ENCODE results near the gene SPCS2.
"Not testable (repeated sequence)": the region's sequence is repeated elsewhere in the genome, so short reads cannot be mapped to it uniquely, and the experiment has no call there.

SPCS2 gene

DNA sequence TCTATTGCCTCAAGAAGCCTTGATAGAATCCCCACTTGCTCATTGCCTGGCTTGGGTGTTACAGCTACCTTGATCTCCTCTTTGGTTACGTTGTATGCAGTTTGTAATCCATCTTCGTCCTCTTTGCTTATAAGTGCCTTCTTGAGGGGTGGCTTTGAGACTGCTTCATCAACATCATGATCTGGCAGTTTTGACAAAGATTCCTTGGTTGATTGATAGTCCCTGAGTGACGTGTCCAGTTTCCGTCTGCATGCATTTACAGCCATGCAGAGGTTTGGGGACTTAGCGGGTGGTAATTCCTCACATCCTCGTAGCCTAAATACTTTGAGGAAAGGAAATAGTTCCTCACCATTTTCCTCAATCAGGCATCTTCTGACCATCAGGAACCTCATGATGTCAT, 62.8 kb downstream of the SPCS2 start:
- Histone ChIP-seq H3K79me2 (no peaks in the 10 kb centered on the region), H3K27ac (peak overlapping the region; percentile 70), H3K9me3 (ENCODE audit: control insufficient read depth, low read length) (no peaks in the 10 kb centered on the region), H2AFZ (no peak overlapping the region), H3K9ac (no peak overlapping the region), H3K27me3 (ENCODE audit: control insufficient read depth, insufficient read depth, low read length) (no peaks in the 10 kb centered on the region), H3K4me1 (peaks cover 29% of the 10 kb centered on the region), H3K36me3 (ENCODE audit: control insufficient read depth, insufficient read depth, low read length) (no peaks in the 10 kb centered on the region), H3K4me3 (ENCODE audit: low read depth, low read length) (no peak overlapping the region), H3K4me2 (ENCODE audit: low read length) (no peak overlapping the region)
- TF ChIP-seq, protein P1, sequence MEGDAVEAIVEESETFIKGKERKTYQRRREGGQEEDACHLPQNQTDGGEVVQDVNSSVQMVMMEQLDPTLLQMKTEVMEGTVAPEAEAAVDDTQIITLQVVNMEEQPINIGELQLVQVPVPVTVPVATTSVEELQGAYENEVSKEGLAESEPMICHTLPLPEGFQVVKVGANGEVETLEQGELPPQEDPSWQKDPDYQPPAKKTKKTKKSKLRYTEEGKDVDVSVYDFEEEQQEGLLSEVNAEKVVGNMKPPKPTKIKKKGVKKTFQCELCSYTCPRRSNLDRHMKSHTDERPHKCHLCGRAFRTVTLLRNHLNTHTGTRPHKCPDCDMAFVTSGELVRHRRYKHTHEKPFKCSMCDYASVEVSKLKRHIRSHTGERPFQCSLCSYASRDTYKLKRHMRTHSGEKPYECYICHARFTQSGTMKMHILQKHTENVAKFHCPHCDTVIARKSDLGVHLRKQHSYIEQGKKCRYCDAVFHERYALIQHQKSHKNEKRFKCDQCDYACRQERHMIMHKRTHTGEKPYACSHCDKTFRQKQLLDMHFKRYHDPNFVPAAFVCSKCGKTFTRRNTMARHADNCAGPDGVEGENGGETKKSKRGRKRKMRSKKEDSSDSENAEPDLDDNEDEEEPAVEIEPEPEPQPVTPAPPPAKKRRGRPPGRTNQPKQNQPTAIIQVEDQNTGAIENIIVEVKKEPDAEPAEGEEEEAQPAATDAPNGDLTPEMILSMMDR (IDR thresholded peaks at IDR 0.05): no peak

DNA sequence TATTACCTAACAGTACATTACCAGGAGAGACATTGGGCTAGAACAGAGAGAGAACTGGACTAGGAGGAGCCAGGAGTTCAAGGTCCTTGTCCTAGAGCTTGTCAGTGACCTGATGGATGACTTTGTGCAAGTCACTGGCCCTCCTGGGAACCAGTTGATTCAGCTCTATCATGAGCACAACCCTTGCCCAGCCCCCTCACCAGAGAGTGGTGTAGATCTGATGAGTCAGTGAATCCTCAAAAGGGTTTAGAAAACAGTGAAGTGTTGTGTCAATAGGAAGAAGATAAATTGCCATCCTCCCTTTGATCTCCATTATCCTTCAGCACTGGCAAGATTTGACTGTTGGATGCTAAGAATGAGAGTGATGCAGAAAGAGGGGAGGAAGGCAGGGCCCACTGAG, 64.0 kb downstream of the SPCS2 start:
- TF ChIP-seq, protein P1 (IDR thresholded peaks at IDR 0.05): no peak
- no peak overlapping the region for H3K4me3 ChIP-seq (ENCODE audit: low read depth, low read length)
- H3K36me3 ChIP-seq (ENCODE audit: control insufficient read depth, insufficient read depth, low read length): no peaks in the 10 kb centered on the region
- no peak overlapping the region for H3K4me2 ChIP-seq (ENCODE audit: low read length)
- H3K9me3 ChIP-seq (ENCODE audit: control insufficient read depth, low read length): no peaks in the 10 kb centered on the region
- no peak overlapping the region for H3K27ac ChIP-seq
- H3K9ac ChIP-seq: no peak overlapping the region
- H2AFZ ChIP-seq: no peak overlapping the region
- peaks cover 29% of the 10 kb centered on the region for H3K4me1 ChIP-seq
- no peaks in the 10 kb centered on the region for H3K27me3 ChIP-seq (ENCODE audit: control insufficient read depth, insufficient read depth, low read length)
- H3K79me2 ChIP-seq: no peaks in the 10 kb centered on the region

DNA sequence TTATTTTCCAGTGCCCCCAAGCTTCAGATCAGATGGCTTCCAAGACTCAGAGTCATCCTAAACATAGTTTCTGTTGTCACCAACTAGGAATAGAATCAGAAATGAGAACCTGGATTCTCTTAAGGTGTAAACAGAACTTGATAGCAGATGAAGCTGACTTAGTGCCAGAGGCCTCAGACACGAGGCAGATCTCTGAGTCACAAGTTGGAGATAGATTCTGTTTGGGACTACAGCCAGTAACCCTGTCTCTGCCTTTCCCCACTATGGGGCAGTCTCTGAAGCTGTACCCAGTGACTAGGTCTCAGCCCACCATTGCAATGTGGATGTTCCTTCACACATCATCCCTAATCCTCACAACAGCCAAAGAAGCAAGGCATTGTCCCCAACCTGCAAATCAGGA, 65.1 kb downstream of the SPCS2 start:
- Histone ChIP-seq H3K27ac (peak overlapping the region; percentile 22), H2AFZ (no peak overlapping the region), H3K9ac (no peak overlapping the region), H3K79me2 (no peaks in the 10 kb centered on the region), H3K27me3 (ENCODE audit: control insufficient read depth, insufficient read depth, low read length) (no peaks in the 10 kb centered on the region), H3K9me3 (ENCODE audit: control insufficient read depth, low read length) (no peaks in the 10 kb centered on the region), H3K4me1 (peaks cover 29% of the 10 kb centered on the region), H3K36me3 (ENCODE audit: control insufficient read depth, insufficient read depth, low read length) (no peaks in the 10 kb centered on the region), H3K4me3 (ENCODE audit: low read depth, low read length) (no peak overlapping the region), H3K4me2 (ENCODE audit: low read length) (no peak overlapping the region)
- TF ChIP-seq, protein P1 (IDR thresholded peaks at IDR 0.05): no peak

DNA sequence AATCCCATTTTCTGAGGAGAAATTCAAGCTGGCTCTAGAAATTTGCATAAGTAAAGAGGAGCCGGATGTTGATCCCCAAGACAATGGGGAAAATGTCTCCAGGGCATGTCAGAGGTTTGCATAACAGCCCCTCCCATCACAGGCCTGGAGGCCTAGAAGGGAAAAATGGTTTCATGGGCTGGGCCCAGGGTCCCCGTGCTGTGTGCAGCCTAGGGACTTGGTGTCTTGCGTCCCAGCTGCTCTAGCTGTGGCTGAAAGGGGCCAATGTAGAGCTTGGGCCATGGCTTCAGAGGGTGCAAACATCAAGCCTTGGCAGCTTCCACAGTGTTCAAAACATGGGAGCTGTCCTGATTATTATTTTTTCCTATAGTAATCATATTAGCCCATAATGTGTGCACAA, 70.1 kb downstream of the SPCS2 start:
- H3K36me3 ChIP-seq (ENCODE audit: control insufficient read depth, insufficient read depth, low read length): not testable (repeated sequence)

DNA sequence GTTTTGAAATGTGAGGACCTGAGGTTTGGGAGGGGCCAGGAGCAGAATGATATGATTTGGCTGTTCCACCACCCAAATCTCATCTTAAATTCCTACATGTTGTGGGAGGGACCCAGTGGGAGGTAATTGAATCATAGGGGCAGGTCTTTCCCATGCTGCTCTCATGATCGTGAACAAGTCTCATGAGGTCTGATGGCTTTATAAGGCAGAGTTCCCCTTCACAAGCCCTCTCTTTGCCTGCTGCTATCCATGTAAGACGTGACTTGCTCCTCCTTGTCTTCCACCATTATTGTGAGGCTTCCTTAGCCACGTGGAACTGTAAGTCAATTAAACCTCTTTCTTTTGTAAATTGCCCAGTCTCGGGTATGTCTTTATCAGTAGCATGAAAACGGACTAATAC, 71.3 kb downstream of the SPCS2 start:
- not testable (repeated sequence) for H3K4me2 ChIP-seq (ENCODE audit: low read length); H3K4me3 ChIP-seq (ENCODE audit: low read depth, low read length); H3K9ac ChIP-seq; H3K9me3 ChIP-seq (ENCODE audit: control insufficient read depth, low read length); H3K4me1 ChIP-seq; H3K36me3 ChIP-seq (ENCODE audit: control insufficient read depth, insufficient read depth, low read length); H3K27me3 ChIP-seq (ENCODE audit: control insufficient read depth, insufficient read depth, low read length); H2AFZ ChIP-seq; H3K27ac ChIP-seq; H3K79me2 ChIP-seq

More for the DNA sequence above, 70.1 kb downstream of the SPCS2 start:
- H3K4me1 ChIP-seq; H3K4me2 ChIP-seq (ENCODE audit: low read length); H3K79me2 ChIP-seq; H3K9me3 ChIP-seq (ENCODE audit: control insufficient read depth, low read length); H3K4me3 ChIP-seq (ENCODE audit: low read depth, low read length); H3K9ac ChIP-seq; H2AFZ ChIP-seq; H3K27me3 ChIP-seq (ENCODE audit: control insufficient read depth, insufficient read depth, low read length); H3K27ac ChIP-seq: not testable (repeated sequence)

DNA sequence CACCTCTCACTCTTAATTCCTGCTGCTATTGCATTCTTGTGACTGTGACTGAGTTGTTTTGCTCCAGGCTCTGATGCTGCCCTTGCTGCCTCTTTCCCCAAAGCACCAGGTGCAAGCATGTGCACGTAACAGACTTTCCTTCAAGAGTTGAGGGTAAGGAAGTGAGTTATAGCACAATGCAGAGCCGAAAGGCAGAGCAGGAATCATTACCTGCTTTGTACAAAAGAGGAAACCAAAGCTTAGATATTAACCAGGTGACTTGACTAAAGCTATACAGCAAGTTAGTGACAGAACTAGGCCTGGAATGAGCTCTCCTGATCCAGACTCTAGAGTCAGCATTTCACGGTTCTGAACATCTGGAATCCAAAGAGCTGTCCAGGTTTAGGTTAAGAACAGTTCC, 73.2 kb downstream of the SPCS2 start:
- Histone ChIP-seq H3K4me3 (ENCODE audit: low read depth, low read length) (no peak overlapping the region), H3K9me3 (ENCODE audit: control insufficient read depth, low read length) (no peaks in the 10 kb centered on the region), H3K27me3 (ENCODE audit: control insufficient read depth, insufficient read depth, low read length) (no peaks in the 10 kb centered on the region), H3K36me3 (ENCODE audit: control insufficient read depth, insufficient read depth, low read length) (no peaks in the 10 kb centered on the region), H3K4me1 (peaks cover 8% of the 10 kb centered on the region), H2AFZ (peak overlapping the region; percentile 10), H3K27ac (peak overlapping the region; percentile 77), H3K9ac (no peak overlapping the region), H3K4me2 (ENCODE audit: low read length) (peak overlapping the region; percentile 55), H3K79me2 (no peaks in the 10 kb centered on the region)
- TF ChIP-seq, protein P1 (IDR thresholded peaks at IDR 0.05): no peak
